HUES6 (cell line): ENCODE results near the gene SLC35A3.

ENCODE experiments used
- H3K27ac ChIP-seq: 2 replicates; pipeline ENCODE4 v1.7.0; 2013; ENCODE audit warnings: low read depth, mild to moderate bottlenecking, low read length, inconsistent platforms
- H3K27me3 ChIP-seq: 2 replicates; pipeline ENCODE4 v1.6.1; 2013; ENCODE audit warnings: low read length; ENCODE audit not compliant: control insufficient read depth, insufficient read depth
- H3K36me3 ChIP-seq: 2 replicates; pipeline ENCODE4 v1.6.1; 2013; ENCODE audit warnings: low read length; ENCODE audit not compliant: control insufficient read depth, insufficient read depth
- H3K4me1 ChIP-seq: 2 replicates; pipeline ENCODE4 v1.6.1; 2013; ENCODE audit warnings: low read length; ENCODE audit not compliant: control insufficient read depth, insufficient read depth
- H3K4me3 ChIP-seq: 2 replicates; pipeline ENCODE4 v1.5.1; 2013; ENCODE audit warnings: low read depth, low read length
- H3K9ac ChIP-seq: one replicate; pipeline ENCODE4 v1.6.1; 2013; ENCODE audit warnings: mild to moderate bottlenecking, low read length
- H3K9me3 ChIP-seq: 2 replicates; pipeline ENCODE4 v1.6.1; 2013; ENCODE audit warnings: low read depth, low read length; ENCODE audit not compliant: control insufficient read depth, insufficient read depth

Gene SLC35A3

GRCh38 chr1:100077531-100077930 is 107.7 kb downstream of the SLC35A3 start:
- no peak overlapping the region for H3K4me3 ChIP-seq
- H3K9ac ChIP-seq, result no peak overlapping the region
- H3K4me1 ChIP-seq, result peaks cover 3% of the 10 kb centered on the region; the same call in 1 of the 2 replicates
- no peak overlapping the region for H3K27ac ChIP-seq
- H3K36me3 ChIP-seq, result peaks cover 76% of the 10 kb centered on the region
- no peaks in the 10 kb centered on the region for H3K9me3 ChIP-seq
- no peaks in the 10 kb centered on the region for H3K27me3 ChIP-seq

GRCh38 chr1:100080331-100080730 is 110.5 kb downstream of the SLC35A3 start:
- Histone ChIP-seq H3K4me3 (no peak overlapping the region), H3K36me3 (peaks cover 77% of the 10 kb centered on the region), H3K9ac (no peak overlapping the region), H3K27ac (no peak overlapping the region), H3K9me3 (no peaks in the 10 kb centered on the region), H3K4me1 (peaks cover 3% of the 10 kb centered on the region; the same call in 1 of the 2 replicates), H3K27me3 (no peaks in the 10 kb centered on the region)
